Suppressor macrophage treated with lipopolysaccharide for 1 hour (primary cell): ENCODE data around the gene PRICKLE3.
"Not testable (repeated sequence)": the region's sequence is repeated elsewhere in the genome, so short reads cannot be mapped to it uniquely, and the experiment has no call there.

Source experiments
- DNase-seq, 3 donors: peaks; one replicate each; pipeline ENCODE4 v3.0.0-alpha.2; 2020 to 2022

The PRICKLE3 gene

DNA sequence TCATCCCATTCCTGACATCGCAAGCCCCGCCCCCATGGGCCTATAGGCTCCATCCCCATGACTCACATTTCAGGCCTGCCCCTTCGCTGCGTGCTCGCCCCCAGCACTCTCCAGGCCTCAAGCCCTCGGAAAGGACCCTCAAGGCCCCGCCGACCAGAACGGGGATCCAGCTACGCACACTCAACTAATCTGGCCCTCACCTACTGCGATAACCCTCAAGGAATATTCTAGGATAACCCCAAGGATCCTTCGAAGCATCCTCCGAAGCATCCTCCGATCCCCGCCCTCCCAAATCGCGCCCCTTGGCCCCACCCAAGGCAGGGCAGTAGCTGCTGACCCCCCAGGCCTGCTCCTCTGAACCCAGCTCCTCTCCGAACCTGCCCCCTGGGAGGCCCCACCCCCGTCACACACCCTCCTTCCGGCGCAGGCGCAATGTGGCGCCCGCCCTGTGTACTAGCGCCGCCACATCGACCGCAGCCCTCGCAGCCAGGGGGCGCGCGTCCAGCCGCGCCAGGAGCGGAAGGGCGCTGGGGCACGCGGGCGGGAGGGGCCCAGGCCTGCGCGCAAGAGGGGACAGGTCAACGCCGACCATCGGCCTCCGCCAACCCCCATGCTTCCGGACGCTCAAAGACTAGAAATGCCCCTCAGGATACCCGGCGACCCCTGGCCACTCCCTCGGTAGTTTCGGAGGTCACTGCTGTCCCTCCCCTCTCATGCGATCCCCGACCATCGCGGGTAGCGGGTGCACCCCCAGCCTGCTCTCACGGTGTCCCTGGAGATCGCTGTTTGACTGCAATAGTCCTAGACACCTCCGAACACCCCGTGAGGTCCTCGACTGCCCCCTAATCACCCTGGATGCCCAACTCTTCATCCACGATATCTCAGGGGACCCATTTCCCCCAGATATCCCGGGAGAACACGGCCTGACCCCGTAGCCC is 30.0 kb downstream of the PRICKLE3 start:
- peak; percentile 83 to 93 (median 88) for DNase-seq

- DNase-seq = peak; percentile 29 to 56 (median 33)
Observed at GRCh38 chrX:49155243-49155899, 30.8 kb downstream of the PRICKLE3 start.

GRCh38 chrX:49153467-49153866 is 32.7 kb downstream of the PRICKLE3 start:
- DNase-seq = no peak

GRCh38 chrX:49149291-49149690 is 36.9 kb downstream of the PRICKLE3 start:
- DNase-seq = not testable (repeated sequence)

- peak; percentile 21 to 33 (median 29) for DNase-seq
Observed at GRCh38 chrX:49148390-49149100, 37.6 kb downstream of the PRICKLE3 start.

GRCh38 chrX:49147936-49148335 is 38.2 kb downstream of the PRICKLE3 start:
- no peak for DNase-seq

DNA sequence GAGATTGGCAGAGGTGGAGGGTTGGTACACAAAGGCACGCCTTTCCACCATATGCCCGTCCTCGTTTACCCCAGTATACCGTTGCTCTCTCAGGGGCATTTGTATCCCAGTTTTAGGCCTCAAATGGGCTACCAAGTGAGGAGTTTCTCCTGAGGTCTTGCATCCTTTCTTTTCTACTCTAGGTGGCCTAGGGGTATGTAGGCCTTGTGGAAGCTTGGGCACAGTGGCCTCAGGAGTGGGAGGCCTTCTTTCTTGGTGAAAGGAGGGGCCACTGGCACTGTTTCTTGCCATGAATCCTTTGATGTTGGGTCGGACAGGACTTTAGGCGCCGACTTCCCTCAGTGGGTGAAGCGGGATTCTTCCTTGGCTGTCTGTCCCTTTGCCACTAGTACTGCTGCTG is 38.9 kb downstream of the PRICKLE3 start:
- no peak for DNase-seq

DNA sequence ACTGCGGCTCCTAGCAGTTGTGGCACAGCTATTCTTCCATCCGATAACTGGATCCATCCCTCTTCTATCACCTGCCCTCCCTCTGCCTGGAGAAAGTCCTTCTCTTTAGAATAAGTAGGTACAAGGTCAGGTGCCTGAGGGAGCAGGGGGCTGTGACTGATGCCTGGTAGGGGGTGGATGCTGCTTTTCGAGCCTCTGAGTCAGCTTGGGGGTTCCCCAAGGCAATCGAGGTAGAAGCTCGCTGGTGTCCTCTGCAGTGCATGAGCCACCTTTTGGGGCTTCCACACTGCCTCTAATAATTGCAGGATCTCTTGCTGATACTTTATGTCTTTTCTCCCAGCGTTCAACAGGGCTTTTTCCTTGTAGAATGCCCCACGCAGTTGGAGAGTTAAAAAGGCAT is 43.0 kb downstream of the PRICKLE3 start:
- DNase-seq = not testable (repeated sequence)

DNA sequence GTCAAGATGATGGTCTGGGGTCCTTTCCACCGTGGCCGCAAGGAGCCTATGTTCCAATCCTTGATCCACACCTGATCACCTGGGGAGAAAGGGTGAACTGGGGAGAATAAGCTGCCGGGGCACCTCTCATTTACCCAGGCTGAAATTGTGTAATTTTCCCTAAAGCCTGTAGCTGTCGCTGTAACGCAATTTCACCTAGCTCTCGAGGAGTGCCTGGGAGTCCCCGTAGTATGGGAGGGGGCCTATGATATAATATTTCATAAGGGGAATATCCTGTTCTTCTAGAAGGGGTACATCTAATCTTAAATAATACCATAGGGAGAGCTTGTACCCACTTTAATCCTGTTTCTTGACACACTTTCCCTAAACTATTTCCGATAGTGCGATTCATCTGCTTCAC is 43.9 kb downstream of the PRICKLE3 start:
- DNase-seq = peak in 1 of 3 donors; percentile 14

DNA sequence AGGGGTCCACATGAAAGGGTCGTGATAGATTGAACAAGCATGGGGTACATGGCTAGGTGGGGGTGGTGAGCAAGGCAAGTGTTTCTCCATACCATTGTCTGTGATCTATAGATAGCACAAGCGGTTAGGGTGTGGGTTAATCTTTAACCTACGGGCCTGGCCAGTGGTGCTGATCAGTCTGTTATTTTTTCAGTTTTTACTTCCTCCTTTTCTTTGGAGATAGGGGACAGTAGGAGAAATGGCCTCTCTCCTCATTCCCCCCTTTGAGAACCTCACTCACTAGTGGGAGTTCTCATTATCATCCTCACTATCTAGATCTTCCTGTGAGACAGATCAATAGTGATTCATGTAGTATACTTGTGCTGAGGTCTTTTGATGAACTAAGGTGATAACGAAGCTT is 46.5 kb downstream of the PRICKLE3 start:
- no peak for DNase-seq

GRCh38 chrX:49137492-49137891 is 48.7 kb downstream of the PRICKLE3 start:
- no peak for DNase-seq

DNA sequence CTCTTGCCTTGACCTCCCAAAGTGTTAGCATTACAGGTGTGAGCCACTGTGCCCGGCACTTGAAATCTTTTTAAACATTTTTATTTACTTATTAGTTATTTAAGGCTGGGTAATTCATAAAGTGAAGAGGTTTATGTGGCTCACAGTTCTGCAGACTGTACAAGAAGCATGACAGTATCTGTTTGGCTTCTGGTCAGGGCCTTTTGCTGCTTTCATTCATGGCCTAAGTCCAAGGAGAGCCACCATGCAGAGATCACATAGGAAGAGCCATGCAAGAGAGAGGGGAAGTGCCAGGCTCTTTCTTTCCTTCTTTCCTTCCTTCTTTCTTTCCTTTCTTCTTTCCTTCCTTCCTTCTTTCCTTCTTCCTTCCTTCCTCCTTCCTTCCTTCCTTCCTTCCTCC is 52.4 kb downstream of the PRICKLE3 start:
- no peak for DNase-seq

GRCh38 chrX:49132275-49132674 is 53.9 kb downstream of the PRICKLE3 start:
- DNase-seq = not testable (repeated sequence)

DNA sequence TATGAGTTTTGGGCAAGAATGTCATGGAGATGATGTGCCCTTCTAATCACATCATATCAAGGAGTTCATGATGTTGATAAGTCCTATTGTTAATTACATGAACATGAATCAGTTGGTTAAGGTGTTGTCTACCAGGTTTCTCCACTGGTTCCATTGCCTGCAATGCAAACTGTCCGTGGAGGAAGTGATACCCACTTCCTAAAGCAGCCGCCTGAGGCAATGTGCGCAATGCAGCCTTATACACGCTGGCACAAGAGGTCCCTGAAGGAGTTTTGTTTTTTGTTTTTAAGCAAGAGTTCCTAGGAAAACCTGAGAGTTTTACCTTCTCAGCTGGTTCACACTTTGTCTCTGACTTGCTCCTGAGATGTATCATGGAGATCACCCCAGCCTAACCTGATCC is 56.7 kb downstream of the PRICKLE3 start:
- DNase-seq = peak; percentile 31 to 46 (median 35)

DNA sequence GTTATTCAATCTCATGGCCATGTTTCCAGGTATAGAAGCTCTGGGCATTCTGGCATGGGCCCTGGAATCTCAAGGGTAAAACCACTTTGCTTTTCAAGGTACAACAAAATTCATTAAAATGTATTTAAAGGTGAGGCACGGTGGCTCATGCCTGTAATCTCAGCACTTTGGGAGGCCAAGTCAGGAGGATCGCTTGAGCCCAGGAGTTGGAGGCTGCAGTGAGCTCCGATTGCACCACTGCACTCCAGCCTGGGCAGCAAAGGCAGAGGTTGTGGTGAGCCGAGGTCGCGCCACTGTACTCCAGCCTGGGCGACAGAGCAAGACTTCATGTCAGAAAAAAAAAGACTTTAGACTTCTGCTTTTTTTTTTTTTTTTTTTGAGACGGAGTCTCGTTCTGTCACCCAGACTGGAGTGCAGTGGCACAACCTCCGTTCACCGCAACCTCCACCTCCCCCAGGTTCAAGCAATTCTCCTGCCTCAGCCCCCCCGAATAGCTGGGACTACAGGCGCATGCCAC is 58.4 kb downstream of the PRICKLE3 start:
- DNase-seq = not testable (repeated sequence)
